T-cell (primary cell): ENCODE results near the gene PIK3R5. TPM values are rescaled to one million over a fixed set of nuclear protein-coding genes. Genes with fewer than 3 reads are reported as not detected.

ENCODE experiments used
- ATAC-seq, 4 experiments: fragments of 200-7000 bp in 3 of 4; fragments of 150-1000 bp in 1 of 4; cut with Tn5 transposase; replicated peaks in 1 of 4; 1 replicate in 3 of 4; 2 replicates in 1 of 4; pipeline ENCODE4 v1.10.0; 2021; ENCODE audit warnings: moderate library complexity in 3 of 4, mild to moderate bottlenecking in 2 of 4, moderate number of reproducible peaks in 1 of 4
- CTCF ChIA-PET, 2 donors: fragments of 300-600 bp; sonication (Branson Sonifier 250); formaldehyde crosslinking; loops; one replicate each; lab custom pipeline; 2022; ENCODE audit warnings: antibody characterized with exemption in 2 of 2; lab: Charles Lee
- POLR2A ChIA-PET, 2 donors: fragments of 300-600 bp; sonication (Branson Sonifier 250); formaldehyde crosslinking; loops; one replicate each; lab custom pipeline; 2022; ENCODE audit warnings: antibody characterized with exemption in 2 of 2; lab: Charles Lee
- DNase-seq, 35 experiments: peaks; one replicate each; pipeline versions ENCODE4 v3.0.0 to v3.0.0-alpha.2; 2013 to 2023
- H3K27ac ChIP-seq: one replicate; pipeline ENCODE4 v1.5.1; 2013; ENCODE audit warnings: low read length
- H3K27me3 ChIP-seq, 2 experiments: replicated peaks in 1 of 2; 1 replicate in 1 of 2; 2 replicates in 1 of 2; pipeline versions ENCODE4 v1.6.1 to v1.7.0; 2013; ENCODE audit warnings: low read length in 1 of 2, mixed read lengths in 1 of 2; ENCODE audit not compliant: control insufficient read depth in 2 of 2, insufficient read depth in 2 of 2; ENCODE audit errors: extremely low read depth in 1 of 2
- H3K36me3 ChIP-seq, 2 donors: 1 replicate in 1 of 2; 2 replicates in 1 of 2; pipeline versions ENCODE4 v1.6.1 to v1.7.0; 2013; ENCODE audit warnings: low read length in 1 of 2; ENCODE audit not compliant: control insufficient read depth in 2 of 2, insufficient read depth in 1 of 2; ENCODE audit errors: extremely low read depth in 1 of 2
- H3K4me1 ChIP-seq, 2 experiments: 1 replicate in 1 of 2; 2 replicates in 1 of 2; pipeline versions ENCODE4 v1.6.1 to v1.7.0; 2013; ENCODE audit warnings: low read length in 2 of 2, mixed read lengths in 1 of 2; ENCODE audit not compliant: insufficient read depth in 2 of 2, control insufficient read depth in 1 of 2; ENCODE audit errors: extremely low read depth in 1 of 2
- H3K4me3 ChIP-seq, 2 donors: 1 replicate in 1 of 2; 2 replicates in 1 of 2; pipeline versions ENCODE4 v1.5.1 to v1.7.0; 2013; ENCODE audit warnings: mild to moderate bottlenecking in 2 of 2, low read length in 1 of 2, moderate library complexity in 1 of 2; ENCODE audit not compliant: control insufficient read depth in 1 of 2; ENCODE audit errors: extremely low read depth in 1 of 2
- H3K9me3 ChIP-seq: 2 replicates; pipeline ENCODE4 v1.7.0; 2013
- H3K27ac Mint-ChIP-seq, 2 donors: one replicate each; pipeline ENCODE4 v1.8.0; 2020 to 2021; ENCODE audit warnings: mild to moderate bottlenecking in 2 of 2, mixed read lengths in 2 of 2
- H3K27me3 Mint-ChIP-seq, 2 donors: one replicate each; pipeline ENCODE4 v1.8.0; 2021 to 2022; ENCODE audit warnings: mixed read lengths in 2 of 2
- H3K36me3 Mint-ChIP-seq: one replicate; pipeline ENCODE4 v1.8.0; 2021; ENCODE audit warnings: mixed read lengths
- H3K4me1 Mint-ChIP-seq, 3 donors: one replicate each; pipeline ENCODE4 v1.8.0; 2020 to 2022; ENCODE audit warnings: mixed read lengths in 3 of 3, mild to moderate bottlenecking in 1 of 3
- H3K4me3 Mint-ChIP-seq, 3 donors: one replicate each; pipeline ENCODE4 v1.8.0; 2020 to 2022; ENCODE audit warnings: mild to moderate bottlenecking in 3 of 3, mixed read lengths in 3 of 3, moderate library complexity in 3 of 3
- H3K9me3 Mint-ChIP-seq, 3 donors: one replicate each; pipeline ENCODE4 v1.8.0; 2020 to 2022; ENCODE audit warnings: mixed read lengths in 3 of 3
- WGBS: methylation state at CpG from one replicate; pipeline ENCODE4 v1.1.5; 2013; ENCODE audit warnings: missing lambda C conversion rate; ENCODE audit not compliant: insufficient coverage; 5-methylcytosine and 5-hydroxymethylcytosine counted together
- total RNA-seq, 35 experiments: library from RNA in 6 of 35; stranded (reverse) in 6 of 35; fragments of 120-200 nt in 1 of 35; gene quantifications; one replicate each; pipeline versions ENCODE4 v1.2.1 to v1.2.4 and lab custom pipeline; 2013 to 2026

Gene PIK3R5
- total RNA-seq, 5 donors from 2014 or later (not counting 1 experiment from before 2014, with no cell fraction given) = 118 to 210 (median 151) TPM

- H3K4me3 ChIP-seq = no peak overlapping the region
- Mint-ChIP-seq H3K36me3 (peaks cover 52% of the 10 kb centered on the region), H3K4me1 (peaks cover 28 to 42% (median 38%) of the 10 kb centered on the region in 3 donors), H3K27me3 (no peaks in the 10 kb centered on the region), H3K4me3 (no peak overlapping the region), H3K9me3 (peaks cover 3 to 15% (median 9%) of the 10 kb centered on the region in 3 donors), H3K27ac (no peak overlapping the region)
- ChIA-PET POLR2A (no interaction called here), CTCF (no interaction called here)
- ATAC-seq (no peak), DNase-seq (no peak)
- peaks cover 11 to 26% of the 10 kb centered on the region in 2 donors for H3K36me3 ChIP-seq
- WGBS = no CpG with 5 or more reads among the region's 1 CpG
- H3K27me3 ChIP-seq = no peaks in the 10 kb centered on the region
- H3K27ac ChIP-seq = no peak overlapping the region
- H3K9me3 ChIP-seq = peaks cover 7% of the 10 kb centered on the region
- peaks cover 0 to 36% of the 10 kb centered on the region in 2 experiments for H3K4me1 ChIP-seq
These were observed 41.7 kb downstream of the PIK3R5 start for GRCh38 chr17:8923762-8924161.

- Histone ChIP-seq H3K36me3 (peaks cover 11 to 26% of the 10 kb centered on the region in 2 donors), H3K27ac (no peak overlapping the region), H3K27me3 (no peaks in the 10 kb centered on the region), H3K4me1 (peaks cover 0 to 36% of the 10 kb centered on the region in 2 experiments), H3K9me3 (peaks cover 2% of the 10 kb centered on the region), H3K4me3 (no peak overlapping the region)
- Mint-ChIP-seq H3K4me1 (peaks cover 30 to 42% (median 40%) of the 10 kb centered on the region in 3 donors), H3K9me3 (peaks cover 3 to 9% (median 5%) of the 10 kb centered on the region in 3 donors), H3K36me3 (peaks cover 51% of the 10 kb centered on the region), H3K27me3 (no peaks in the 10 kb centered on the region), H3K4me3 (no peak overlapping the region), H3K27ac (peak overlapping the region in 1 of 2 donors; percentile 49)
- CTCF ChIA-PET = no interaction called here
- WGBS = 100% methylated on average over 1 of the region's 4 CpGs
- POLR2A ChIA-PET = interaction anchor here in 1 of 2 donors (0.6 kb wide), 1 partner anchor 12 kb away, joined by 4 read pairs; no protein-coding TSS in a partner anchor
- no peak for ATAC-seq
- DNase-seq = no peak
These were observed 42.6 kb downstream of the PIK3R5 start for GRCh38 chr17:8922928-8923327.

DNA sequence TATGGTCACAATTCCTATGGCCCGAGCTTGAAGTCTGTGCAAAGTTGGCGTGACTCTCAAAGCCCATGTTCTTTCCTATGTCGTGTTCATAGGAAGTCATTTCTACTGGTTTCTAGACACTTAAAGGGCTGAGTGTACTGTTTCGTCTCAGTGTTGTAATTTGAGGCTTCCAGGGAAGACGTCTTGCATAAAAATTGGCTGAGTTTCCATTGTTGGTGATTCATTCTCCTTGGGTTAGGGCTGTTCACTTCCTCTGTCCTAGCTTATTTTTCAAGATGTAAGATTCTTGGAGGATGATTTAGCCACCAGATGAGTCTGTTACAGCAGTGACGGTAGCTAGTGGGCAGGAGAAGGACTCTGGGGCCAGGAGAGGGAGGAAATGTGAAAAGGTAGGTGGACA is 43.1 kb downstream of the PIK3R5 start:
- H3K4me1 ChIP-seq = peaks cover 0 to 32% of the 10 kb centered on the region in 2 experiments

DNA sequence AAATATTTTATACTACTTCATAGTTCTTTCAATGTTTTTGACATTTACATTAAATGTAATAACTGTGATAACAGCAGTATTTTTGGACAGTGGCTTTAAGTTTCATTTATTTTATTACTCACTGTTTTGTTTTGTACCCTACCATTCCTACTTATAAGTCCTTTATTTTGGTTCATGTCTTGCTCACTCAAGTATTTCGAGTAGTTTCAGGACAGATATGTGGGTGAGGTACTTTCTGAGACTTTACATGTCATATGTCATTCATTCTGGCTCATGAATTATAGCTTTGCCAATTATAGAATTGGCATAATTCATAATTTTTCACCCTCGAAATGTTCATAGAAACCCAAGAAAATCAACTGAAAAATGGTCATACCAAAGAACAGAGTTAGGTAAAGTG is 44.4 kb downstream of the PIK3R5 start:
- no peak for DNase-seq
- CTCF ChIA-PET = interaction anchor here in 1 of 2 donors (1.4 kb wide), 1 partner anchor 9 kb away, joined by 3 read pairs; no protein-coding TSS in a partner anchor
- no peak overlapping the region for H3K4me3 ChIP-seq
- Mint-ChIP-seq H3K4me1 (peaks cover 36 to 47% (median 45%) of the 10 kb centered on the region in 3 donors), H3K4me3 (no peak overlapping the region), H3K27ac (no peak overlapping the region), H3K27me3 (no peaks in the 10 kb centered on the region), H3K9me3 (peaks cover 2 to 8% (median 3%) of the 10 kb centered on the region in 3 donors), H3K36me3 (peaks cover 52% of the 10 kb centered on the region)
- no CpG with 5 or more reads among the region's 2 CpGs for WGBS
- no peak overlapping the region for H3K27ac ChIP-seq
- H3K4me1 ChIP-seq = peaks cover 0 to 28% of the 10 kb centered on the region in 2 experiments
- no peak for ATAC-seq
- peaks cover 4 to 20% of the 10 kb centered on the region in 2 donors for H3K36me3 ChIP-seq
- peaks cover 2% of the 10 kb centered on the region for H3K9me3 ChIP-seq
- no peaks in the 10 kb centered on the region for H3K27me3 ChIP-seq
- POLR2A ChIA-PET = interaction anchor here in 1 of 2 donors (0.6 kb wide), 1 partner anchor 45 kb away, joined by 4 read pairs; no protein-coding TSS in a partner anchor

More for the DNA sequence above, 43.1 kb downstream of the PIK3R5 start:
- peak overlapping the region; percentile 37 to 49 for H3K27ac Mint-ChIP-seq
- H3K4me1 Mint-ChIP-seq = peaks cover 30 to 42% (median 39%) of the 10 kb centered on the region in 3 donors
- peaks cover 7 to 23% of the 10 kb centered on the region in 2 donors for H3K36me3 ChIP-seq
- peaks cover 50% of the 10 kb centered on the region for H3K36me3 Mint-ChIP-seq
- peak overlapping the region in 1 of 3 donors; percentile 18 for H3K4me3 Mint-ChIP-seq
- POLR2A ChIA-PET = interaction anchor here in 1 of 2 donors (0.6 kb wide), 1 partner anchor 13 kb away, joined by 4 read pairs; no protein-coding TSS in a partner anchor
- CTCF ChIA-PET = no interaction called here
- H3K27ac ChIP-seq = no peak overlapping the region
- 82% methylated on average over 5 of the region's 6 CpGs for WGBS
- H3K9me3 ChIP-seq = peaks cover 2% of the 10 kb centered on the region
- no peaks in the 10 kb centered on the region for H3K27me3 ChIP-seq
- no peaks in the 10 kb centered on the region for H3K27me3 Mint-ChIP-seq
- DNase-seq (no peak), ATAC-seq (no peak)
- H3K4me3 ChIP-seq = no peak overlapping the region
- peaks cover 3 to 8% (median 4%) of the 10 kb centered on the region in 3 donors for H3K9me3 Mint-ChIP-seq

- Mint-ChIP-seq H3K4me1 (peaks cover 44 to 64% (median 62%) of the 10 kb centered on the region in 3 donors), H3K27me3 (no peaks in the 10 kb centered on the region), H3K27ac (no peak overlapping the region), H3K36me3 (peaks cover 59% of the 10 kb centered on the region), H3K9me3 (peaks cover 2 to 8% (median 3%) of the 10 kb centered on the region in 3 donors), H3K4me3 (no peak overlapping the region)
- Histone ChIP-seq H3K4me3 (no peak overlapping the region), H3K9me3 (peaks cover 2% of the 10 kb centered on the region), H3K27ac (no peak overlapping the region), H3K36me3 (peaks cover 16 to 26% of the 10 kb centered on the region in 2 donors), H3K4me1 (peaks cover 0 to 26% of the 10 kb centered on the region in 2 experiments), H3K27me3 (no peaks in the 10 kb centered on the region)
- 100% methylated on average over 1 of the region's 3 CpGs for WGBS
- CTCF ChIA-PET = interaction anchor here (0.5 to 0.7 kb wide), 4 partner anchors 80 to 1886 kb away, joined by 3 to 5 read pairs (median 3); partner anchors contain the start of gene PLSCR3 (in 1 of the 2)
- POLR2A ChIA-PET = no interaction called here
- DNase-seq (no peak), ATAC-seq (no peak)
These were observed 46.6 kb downstream of the PIK3R5 start for GRCh38 chr17:8918807-8919465.

DNA sequence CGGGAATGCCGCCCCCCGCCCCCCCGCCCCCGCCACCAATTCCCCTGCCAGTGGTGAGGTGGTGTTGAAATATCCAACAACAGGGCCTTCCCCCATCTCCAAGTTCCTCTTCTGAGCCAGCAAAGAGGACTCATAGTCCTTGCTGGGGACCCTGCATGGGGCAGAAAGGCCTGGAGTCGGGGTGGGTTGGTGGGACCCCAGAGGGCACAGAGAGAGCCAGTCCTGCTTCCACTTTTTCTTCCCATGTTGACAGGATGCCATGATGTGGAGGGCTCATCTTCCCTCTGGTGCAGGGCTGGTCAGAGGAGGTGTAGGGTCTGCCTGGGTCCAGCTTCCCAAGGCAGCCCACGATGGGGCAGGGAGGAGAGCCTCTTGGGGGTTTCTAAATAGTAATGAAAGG is 49.0 kb downstream of the PIK3R5 start:
- no peak for ATAC-seq
- H3K27me3 Mint-ChIP-seq = no peaks in the 10 kb centered on the region
- H3K4me1 ChIP-seq = peaks cover 0 to 27% of the 10 kb centered on the region in 2 experiments
- CTCF ChIA-PET = interaction anchor here in 1 of 2 donors (0.7 kb wide), 1 partner anchor 1093 kb away, joined by 5 read pairs; no protein-coding TSS in a partner anchor
- H3K9me3 Mint-ChIP-seq = peaks cover 0 to 8% (median 2%) of the 10 kb centered on the region in 3 donors
- 100% methylated on average over 1 of the region's 7 CpGs for WGBS
- peaks cover 45 to 63% (median 58%) of the 10 kb centered on the region in 3 donors for H3K4me1 Mint-ChIP-seq
- peak overlapping the region; percentile 27 to 55 for H3K27ac Mint-ChIP-seq
- peaks cover 21 to 44% of the 10 kb centered on the region in 2 donors for H3K36me3 ChIP-seq
- POLR2A ChIA-PET = no interaction called here
- H3K27me3 ChIP-seq = no peaks in the 10 kb centered on the region
- H3K36me3 Mint-ChIP-seq = peaks cover 56% of the 10 kb centered on the region
- H3K4me3 Mint-ChIP-seq = no peak overlapping the region
- no peak for DNase-seq
- H3K27ac ChIP-seq = no peak overlapping the region
- peaks cover 2% of the 10 kb centered on the region for H3K9me3 ChIP-seq
- no peak overlapping the region for H3K4me3 ChIP-seq
